ENCODE measurements around the gene IL4R. TPM values are rescaled to one million over a fixed set of nuclear protein-coding genes. Genes with fewer than 3 reads are reported as not detected.

Gene IL4R
- total and polyA plus RNA-seq, 2 of the 13 experiments (the other 11 are each of a cell fraction or from before 2014, with no cell fraction given) = 15.9 to 49.6 TPM

GRCh38 chr16:27273670-27274423 is 39.9 kb upstream of the IL4R start (continued):
- TF ChIP-seq, protein P1, sequence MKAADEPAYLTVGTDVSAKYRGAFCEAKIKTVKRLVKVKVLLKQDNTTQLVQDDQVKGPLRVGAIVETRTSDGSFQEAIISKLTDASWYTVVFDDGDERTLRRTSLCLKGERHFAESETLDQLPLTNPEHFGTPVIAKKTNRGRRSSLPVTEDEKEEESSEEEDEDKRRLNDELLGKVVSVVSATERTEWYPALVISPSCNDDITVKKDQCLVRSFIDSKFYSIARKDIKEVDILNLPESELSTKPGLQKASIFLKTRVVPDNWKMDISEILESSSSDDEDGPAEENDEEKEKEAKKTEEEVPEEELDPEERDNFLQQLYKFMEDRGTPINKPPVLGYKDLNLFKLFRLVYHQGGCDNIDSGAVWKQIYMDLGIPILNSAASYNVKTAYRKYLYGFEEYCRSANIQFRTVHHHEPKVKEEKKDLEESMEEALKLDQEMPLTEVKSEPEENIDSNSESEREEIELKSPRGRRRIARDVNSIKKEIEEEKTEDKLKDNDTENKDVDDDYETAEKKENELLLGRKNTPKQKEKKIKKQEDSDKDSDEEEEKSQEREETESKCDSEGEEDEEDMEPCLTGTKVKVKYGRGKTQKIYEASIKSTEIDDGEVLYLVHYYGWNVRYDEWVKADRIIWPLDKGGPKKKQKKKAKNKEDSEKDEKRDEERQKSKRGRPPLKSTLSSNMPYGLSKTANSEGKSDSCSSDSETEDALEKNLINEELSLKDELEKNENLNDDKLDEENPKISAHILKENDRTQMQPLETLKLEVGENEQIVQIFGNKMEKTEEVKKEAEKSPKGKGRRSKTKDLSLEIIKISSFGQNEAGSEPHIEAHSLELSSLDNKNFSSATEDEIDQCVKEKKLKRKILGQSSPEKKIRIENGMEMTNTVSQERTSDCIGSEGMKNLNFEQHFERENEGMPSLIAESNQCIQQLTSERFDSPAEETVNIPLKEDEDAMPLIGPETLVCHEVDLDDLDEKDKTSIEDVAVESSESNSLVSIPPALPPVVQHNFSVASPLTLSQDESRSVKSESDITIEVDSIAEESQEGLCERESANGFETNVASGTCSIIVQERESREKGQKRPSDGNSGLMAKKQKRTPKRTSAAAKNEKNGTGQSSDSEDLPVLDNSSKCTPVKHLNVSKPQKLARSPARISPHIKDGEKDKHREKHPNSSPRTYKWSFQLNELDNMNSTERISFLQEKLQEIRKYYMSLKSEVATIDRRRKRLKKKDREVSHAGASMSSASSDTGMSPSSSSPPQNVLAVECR (CRISPR knock-in tag; IDR thresholded peaks at IDR 0.05; ENCODE audit: borderline replicate concordance) = peak; percentile 74; the same call in 1 of the 2 replicates
- peak; percentile 88; the same call in 1 of the 2 replicates for TF ChIP-seq ESRRA (CRISPR knock-in tag; IDR thresholded peaks at IDR 0.05; ENCODE audit: low read depth)
- TF ChIP-seq ZNF577 (CRISPR knock-in tag; IDR thresholded peaks at IDR 0.05; ENCODE audit: borderline replicate concordance, low read depth) = no peak
- TF ChIP-seq GLI4 (CRISPR knock-in tag; IDR thresholded peaks at IDR 0.05; ENCODE audit: borderline replicate concordance) = peak; percentile 33; the same call in 1 of the 2 replicates
- TF ChIP-seq DDIT3 (CRISPR knock-in tag; IDR thresholded peaks at IDR 0.05) = no peak
- TF ChIP-seq CHD2 (IDR thresholded peaks at IDR 0.05; ENCODE audit: low read depth, low read length) = peak; percentile 55; the same call in 1 of the 2 replicates
- TF ChIP-seq ZNF264 (CRISPR knock-in tag; IDR thresholded peaks at IDR 0.05) = peak; percentile 96
- TF ChIP-seq JDP2 (CRISPR knock-in tag; IDR thresholded peaks at IDR 0.05; ENCODE audit: borderline replicate concordance) = no peak; the same call in 1 of the 2 replicates
- TF ChIP-seq PCBP2 (optimal IDR thresholded peaks at IDR 0.05; ENCODE audit: low read depth, low read length, poor library complexity, severe bottlenecking) = no peak
- peak; percentile 97 for TF ChIP-seq ZNF414 (CRISPR knock-in tag; IDR thresholded peaks at IDR 0.05)
- TF ChIP-seq ARNT (IDR thresholded peaks at IDR 0.05) = no peak
- TF ChIP-seq PHB2 (IDR thresholded peaks at IDR 0.05; ENCODE audit: partially characterized antibody) = no peak
- TF ChIP-seq XBP1 (CRISPR knock-in tag; IDR thresholded peaks at IDR 0.05) = no peak
- 0 out of 2 replicates have a peak, but pooled peaks have one; percentile 22 for TF ChIP-seq ZNF329 (CRISPR knock-in tag; IDR thresholded peaks at IDR 0.05; ENCODE audit: low read depth)
- TF ChIP-seq ZNF235 (CRISPR knock-in tag; IDR thresholded peaks at IDR 0.05; ENCODE audit: borderline replicate concordance) = no peak
- TF ChIP-seq AGO2 (optimal IDR thresholded peaks at IDR 0.05; ENCODE audit: low read depth, low read length) = no peak
- TF ChIP-seq WIZ (CRISPR knock-in tag; IDR thresholded peaks at IDR 0.05) = no peak
- TF ChIP-seq ZNF260 (CRISPR knock-in tag; IDR thresholded peaks at IDR 0.05; ENCODE audit: borderline replicate concordance, low read depth) = no peak
- TF ChIP-seq, protein P2, sequence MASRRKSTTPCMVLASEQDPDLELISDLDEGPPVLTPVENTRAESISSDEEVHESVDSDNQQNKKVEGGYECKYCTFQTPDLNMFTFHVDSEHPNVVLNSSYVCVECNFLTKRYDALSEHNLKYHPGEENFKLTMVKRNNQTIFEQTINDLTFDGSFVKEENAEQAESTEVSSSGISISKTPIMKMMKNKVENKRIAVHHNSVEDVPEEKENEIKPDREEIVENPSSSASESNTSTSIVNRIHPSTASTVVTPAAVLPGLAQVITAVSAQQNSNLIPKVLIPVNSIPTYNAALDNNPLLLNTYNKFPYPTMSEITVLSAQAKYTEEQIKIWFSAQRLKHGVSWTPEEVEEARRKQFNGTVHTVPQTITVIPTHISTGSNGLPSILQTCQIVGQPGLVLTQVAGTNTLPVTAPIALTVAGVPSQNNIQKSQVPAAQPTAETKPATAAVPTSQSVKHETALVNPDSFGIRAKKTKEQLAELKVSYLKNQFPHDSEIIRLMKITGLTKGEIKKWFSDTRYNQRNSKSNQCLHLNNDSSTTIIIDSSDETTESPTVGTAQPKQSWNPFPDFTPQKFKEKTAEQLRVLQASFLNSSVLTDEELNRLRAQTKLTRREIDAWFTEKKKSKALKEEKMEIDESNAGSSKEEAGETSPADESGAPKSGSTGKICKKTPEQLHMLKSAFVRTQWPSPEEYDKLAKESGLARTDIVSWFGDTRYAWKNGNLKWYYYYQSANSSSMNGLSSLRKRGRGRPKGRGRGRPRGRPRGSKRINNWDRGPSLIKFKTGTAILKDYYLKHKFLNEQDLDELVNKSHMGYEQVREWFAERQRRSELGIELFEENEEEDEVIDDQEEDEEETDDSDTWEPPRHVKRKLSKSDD (CRISPR knock-in tag; IDR thresholded peaks at IDR 0.05; ENCODE audit: low read depth) = no peak
- no peak for TF ChIP-seq BRD4 (CRISPR knock-in tag; IDR thresholded peaks at IDR 0.05)
- TF ChIP-seq NFIB (CRISPR knock-in tag; IDR thresholded peaks at IDR 0.05; ENCODE audit: borderline replicate concordance) = no peak

Measured in HepG2 (cell line).